IPS DF 4.7 (cell line): ENCODE results near the gene PIGB.
"Not testable (repeated sequence)": the region's sequence is repeated elsewhere in the genome, so short reads cannot be mapped to it uniquely, and the experiment has no call there.

Source experiments
- DNase-seq: peaks from one replicate; pipeline ENCODE4 v3.0.0-alpha.2; 2013; ENCODE audit warnings: low spot score; ENCODE audit errors: extremely low read depth

The PIGB gene

GRCh38 chr15:55297315-55297714 lies 21.7 kb upstream of the PIGB start:
- no peak for DNase-seq

- DNase-seq, result not testable (repeated sequence)
Observed at GRCh38 chr15:55302801-55303200, 16.2 kb upstream of the PIGB start.

GRCh38 chr15:55319537-55320237 lies 665 bp downstream of the PIGB start:
- DNase-seq, result no peak

- no peak for DNase-seq
Observed at GRCh38 chr15:55320238-55320550, 1.2 kb downstream of the PIGB start.

- no peak for DNase-seq
Observed at GRCh38 chr15:55320963-55321362, 1.9 kb downstream of the PIGB start.

- no peak for DNase-seq
Observed at GRCh38 chr15:55322467-55322866, 3.4 kb downstream of the PIGB start.

- no peak for DNase-seq
Observed at GRCh38 chr15:55327387-55327786, 8.4 kb downstream of the PIGB start.

- no peak for DNase-seq
Observed at GRCh38 chr15:55334371-55334770, 15.3 kb downstream of the PIGB start.

GRCh38 chr15:55334997-55335396 lies 16.0 kb downstream of the PIGB start:
- DNase-seq, result no peak

GRCh38 chr15:55337160-55337559 lies 18.1 kb downstream of the PIGB start:
- no peak for DNase-seq

- DNase-seq, result no peak
Observed at GRCh38 chr15:55343168-55343567, 24.1 kb downstream of the PIGB start.

GRCh38 chr15:55344206-55344605 lies 25.2 kb downstream of the PIGB start:
- no peak for DNase-seq

GRCh38 chr15:55348281-55348778 lies 29.3 kb downstream of the PIGB start:
- DNase-seq, result no peak

GRCh38 chr15:55349282-55349681 lies 30.3 kb downstream of the PIGB start:
- no peak for DNase-seq

- no peak for DNase-seq
Observed at GRCh38 chr15:55353025-55353424, 34.0 kb downstream of the PIGB start.

- no peak for DNase-seq
Observed at GRCh38 chr15:55356985-55357585, 38.1 kb downstream of the PIGB start.

- DNase-seq, result no peak
Observed at GRCh38 chr15:55357774-55358173, 38.8 kb downstream of the PIGB start.

GRCh38 chr15:55358471-55358870 lies 39.4 kb downstream of the PIGB start:
- DNase-seq, result no peak

GRCh38 chr15:55360256-55360655 lies 41.2 kb downstream of the PIGB start:
- no peak for DNase-seq

- DNase-seq, result no peak
Observed at GRCh38 chr15:55361048-55361447, 42.0 kb downstream of the PIGB start.

- DNase-seq, result no peak
Observed at GRCh38 chr15:55362641-55363040, 43.6 kb downstream of the PIGB start.

- DNase-seq, result no peak
Observed at GRCh38 chr15:55366981-55367380, 48.0 kb downstream of the PIGB start.

- DNase-seq, result no peak
Observed at GRCh38 chr15:55372701-55373440, 53.8 kb downstream of the PIGB start.
